GM19043 (cell line): Measurements from ENCODE around the gene SEC14L1.
"Not testable (repeated sequence)": the region's sequence is repeated elsewhere in the genome, so short reads cannot be mapped to it uniquely, and the experiment has no call there.

Experiments used
- ATAC-seq: cut with Tn5 transposase; IDR thresholded peaks from one replicate; pipeline ENCODE4 v1.9.1; 2021; ENCODE audit warnings: low read depth; ENCODE audit not compliant: unreplicated experiment

SEC14L1 gene

GRCh38 chr17:77140166-77140877 lies 447 bp upstream of the SEC14L1 start:
- peak; percentile 70 for ATAC-seq

DNA sequence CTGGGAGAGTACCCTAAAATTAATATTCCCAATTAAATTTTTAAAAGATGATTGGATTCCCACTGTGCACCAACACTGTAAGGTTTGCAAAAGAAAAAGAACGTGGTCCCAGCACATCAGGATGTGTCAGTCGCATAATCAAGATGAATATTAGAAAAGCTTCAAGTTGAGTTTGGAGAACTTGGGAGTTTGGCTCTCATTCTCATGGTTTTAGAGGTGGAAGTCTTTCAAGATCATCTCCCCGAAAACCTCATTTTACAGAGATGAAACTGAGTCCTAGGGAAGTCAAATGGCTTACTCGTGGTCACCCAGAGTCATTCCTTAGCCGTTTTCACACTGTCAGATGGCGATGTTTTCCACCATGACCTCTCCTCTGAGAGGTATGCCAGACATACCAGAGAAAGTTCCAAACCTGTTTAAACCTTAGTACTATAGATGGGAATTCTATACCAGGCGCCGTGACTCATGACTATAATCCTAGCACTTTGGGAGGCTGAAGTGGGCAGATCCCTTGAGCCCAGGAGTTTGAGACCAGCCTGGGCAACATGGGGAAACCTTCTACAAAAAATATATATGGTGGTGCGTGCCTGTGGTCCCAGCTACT lies 1.2 kb downstream of the SEC14L1 start:
- ATAC-seq: no peak

GRCh38 chr17:77142689-77143088 lies 1.9 kb downstream of the SEC14L1 start:
- no peak for ATAC-seq

GRCh38 chr17:77143306-77143705 lies 2.5 kb downstream of the SEC14L1 start:
- no peak for ATAC-seq

DNA sequence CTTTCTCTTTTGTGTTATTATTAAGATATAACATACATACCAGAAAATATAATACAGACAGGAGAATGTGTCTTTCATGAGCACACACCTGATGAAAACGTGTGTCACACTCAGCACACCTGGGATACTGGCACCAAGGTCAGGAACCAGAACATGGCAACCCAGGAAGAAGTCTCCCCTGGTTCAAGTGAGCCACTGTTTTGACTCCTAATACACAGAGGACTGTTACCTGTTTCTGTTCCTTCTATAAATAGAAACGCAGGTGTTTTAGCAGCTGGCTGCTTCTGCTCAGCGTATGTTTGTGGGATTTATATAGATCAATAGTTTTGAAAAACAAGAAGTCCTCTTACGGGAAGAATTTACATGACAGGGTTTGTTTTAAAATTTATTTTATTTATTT lies 3.5 kb downstream of the SEC14L1 start:
- ATAC-seq: no peak

DNA sequence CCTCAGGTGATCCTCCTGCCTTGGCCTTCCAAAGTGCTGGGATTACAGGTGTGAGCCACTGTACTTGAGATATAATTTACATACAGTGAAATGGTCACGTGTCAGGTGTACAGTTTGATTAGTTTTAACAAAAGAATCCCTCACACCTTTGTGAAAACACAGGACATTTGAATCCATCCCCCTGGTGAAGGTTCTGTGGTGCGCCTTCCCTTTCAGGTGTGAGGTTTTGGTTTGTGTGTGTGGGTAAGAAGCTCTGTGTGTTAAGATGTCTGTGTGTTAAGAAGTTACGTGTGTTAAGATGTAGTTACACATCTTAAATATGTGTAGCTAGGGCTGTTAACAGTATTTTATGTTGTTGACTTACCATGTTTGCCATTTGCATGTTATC lies 4.4 kb downstream of the SEC14L1 start:
- ATAC-seq: no peak

- no peak for ATAC-seq
These were observed 5.0 kb downstream of the SEC14L1 start for GRCh38 chr17:77145612-77146245.

DNA sequence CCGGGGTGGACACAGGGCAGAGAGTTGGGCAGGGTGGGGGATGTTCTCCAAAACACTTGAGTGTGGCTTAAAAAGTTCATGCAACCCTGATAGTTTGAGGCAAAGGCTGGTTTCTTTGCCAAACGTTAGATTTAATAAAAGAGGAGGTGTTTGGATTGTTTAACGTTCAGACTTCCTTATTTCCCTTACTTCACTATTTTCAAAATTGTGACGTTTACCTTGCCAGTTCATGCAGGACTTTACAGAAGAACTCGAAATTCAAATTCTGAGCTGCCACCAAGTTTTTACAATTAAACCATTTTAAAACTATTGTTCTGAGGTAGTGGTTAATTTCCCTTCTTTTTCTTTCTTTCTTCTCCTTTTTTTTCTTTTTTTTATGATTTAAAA lies 5.5 kb downstream of the SEC14L1 start:
- no peak for ATAC-seq

DNA sequence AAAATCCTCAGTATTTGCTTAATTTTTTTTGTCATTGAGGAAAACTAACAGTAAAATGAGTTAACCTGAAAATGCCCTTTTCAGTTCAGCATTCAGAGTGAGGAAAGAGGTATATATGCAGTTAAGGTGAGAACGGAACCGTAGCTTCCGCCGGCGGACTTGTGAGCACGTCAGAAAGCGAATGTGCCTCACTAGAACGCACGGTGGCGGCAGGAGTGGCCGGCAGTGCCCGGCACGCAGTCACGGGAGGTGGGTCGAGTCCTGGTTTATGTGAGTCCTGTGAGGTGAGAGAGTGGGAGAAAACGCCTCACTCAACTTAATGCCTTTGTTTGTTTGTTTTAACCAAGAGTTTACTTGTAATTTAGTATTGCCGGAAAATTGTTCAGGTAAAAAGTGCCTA lies 6.1 kb downstream of the SEC14L1 start:
- ATAC-seq: no peak

DNA sequence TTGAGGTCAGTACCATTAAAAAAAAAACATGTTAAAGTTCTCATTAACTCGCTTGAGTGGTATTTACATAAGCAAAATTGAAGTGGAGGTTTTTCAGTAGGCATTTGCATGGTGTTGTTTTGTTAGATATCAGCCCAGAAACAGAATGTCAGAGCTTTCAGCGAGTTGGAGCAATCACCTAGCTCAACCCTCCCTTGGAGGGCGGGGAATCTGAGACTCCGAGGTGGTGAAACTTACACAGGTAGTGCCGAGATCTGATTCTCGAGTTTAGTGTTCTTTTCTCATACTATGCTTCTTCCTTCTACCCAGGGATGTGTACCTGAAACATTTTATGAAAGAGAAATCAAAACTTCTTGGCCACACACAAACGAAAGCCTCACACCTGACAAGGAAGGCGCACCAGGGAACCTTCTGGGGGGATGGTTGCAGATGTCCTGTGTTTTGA lies 6.6 kb downstream of the SEC14L1 start:
- ATAC-seq: peak; percentile 48

- no peak for ATAC-seq
These were observed 7.5 kb downstream of the SEC14L1 start for GRCh38 chr17:77148077-77148939.

DNA sequence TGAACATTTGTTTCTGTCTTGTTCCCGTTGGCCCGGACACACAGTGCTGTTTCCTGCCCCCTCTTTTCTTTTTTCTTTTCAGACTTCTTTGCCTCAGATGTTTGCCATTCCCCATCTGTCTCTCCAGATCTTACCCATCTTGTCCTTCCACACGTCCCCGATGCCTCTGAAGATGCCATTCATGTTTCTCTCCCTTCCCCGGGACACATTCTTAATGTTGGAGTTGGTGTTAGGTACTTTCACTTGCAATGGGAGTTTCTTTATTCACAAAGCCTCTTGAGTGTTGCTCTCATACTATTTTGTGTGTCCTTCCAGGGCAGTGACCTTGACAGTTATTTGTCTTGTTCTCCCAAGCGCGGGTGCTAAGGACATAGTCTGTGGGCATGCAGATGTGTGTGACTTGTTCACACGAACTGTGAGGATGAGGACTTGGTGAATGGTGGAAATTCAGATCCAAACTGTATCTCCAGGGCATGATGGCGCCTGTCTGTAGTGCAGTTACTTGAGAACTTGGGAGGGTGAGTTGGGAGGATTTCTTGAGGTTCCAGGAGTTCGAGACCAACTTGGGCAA lies 8.3 kb downstream of the SEC14L1 start:
- no peak for ATAC-seq

- ATAC-seq: no peak
These were observed 9.4 kb downstream of the SEC14L1 start for GRCh38 chr17:77150196-77150595.

GRCh38 chr17:77151186-77151585 lies 10.4 kb downstream of the SEC14L1 start:
- no peak for ATAC-seq

DNA sequence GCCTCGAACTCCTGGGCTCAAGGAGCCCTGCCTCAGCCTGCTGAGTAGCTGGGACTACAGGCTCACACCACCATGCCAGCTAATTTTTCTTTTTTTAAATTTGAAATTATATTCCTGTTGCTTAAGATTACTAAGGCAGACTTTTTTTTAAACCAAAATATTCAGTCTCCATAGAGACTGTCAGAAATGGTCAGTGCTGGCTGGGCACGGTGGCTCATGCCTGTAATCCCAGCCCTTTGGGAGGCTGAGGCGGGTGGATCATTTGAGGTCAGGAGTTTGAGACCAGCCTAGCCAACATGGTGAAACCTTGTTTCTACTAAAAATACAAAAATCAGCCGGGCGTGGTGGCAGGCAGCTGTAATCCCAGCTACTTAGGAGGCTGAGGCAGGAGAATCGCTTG lies 11.3 kb downstream of the SEC14L1 start:
- not testable (repeated sequence) for ATAC-seq

GRCh38 chr17:77153472-77153871 lies 12.7 kb downstream of the SEC14L1 start:
- no peak for ATAC-seq

- ATAC-seq: no peak
These were observed 13.3 kb downstream of the SEC14L1 start for GRCh38 chr17:77153999-77154586.

GRCh38 chr17:77155125-77155524 lies 14.4 kb downstream of the SEC14L1 start:
- no peak for ATAC-seq

DNA sequence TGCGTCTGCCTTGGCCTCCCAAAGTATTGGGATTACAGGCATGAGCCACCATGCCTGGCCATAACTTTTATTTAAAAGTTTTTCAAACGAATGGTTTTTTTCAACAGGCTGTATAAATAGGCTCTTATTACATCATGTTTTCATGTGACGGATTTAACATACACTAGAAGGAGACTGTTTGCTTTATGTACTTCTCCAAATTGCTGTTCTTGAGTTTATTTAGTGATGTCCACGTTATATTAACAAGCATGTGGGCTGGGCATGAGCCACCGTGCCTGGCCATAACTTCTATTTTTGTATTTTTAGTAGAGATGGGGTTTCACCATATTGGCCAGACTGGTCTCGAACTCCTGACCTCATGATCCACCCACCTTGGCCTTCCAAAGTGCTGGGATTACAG lies 17.0 kb downstream of the SEC14L1 start:
- not testable (repeated sequence) for ATAC-seq
